GM12801 (cell line): ENCODE measurements around the gene CHPF.

Experiments used
- CTCF ChIP-seq: IDR thresholded peaks from one replicate; pipeline ENCODE4 v1.5.1; 2011; ENCODE audit warnings: control low read depth; ENCODE audit not compliant: insufficient read length; ENCODE audit errors: extremely low read depth

CHPF gene

GRCh38 chr2:219493086-219493485, 50.5 kb downstream of the CHPF start:
- TF ChIP-seq CTCF, result no peak

- TF ChIP-seq CTCF, result no peak
These were observed 51.0 kb downstream of the CHPF start for GRCh38 chr2:219492575-219492974.

GRCh38 chr2:219491278-219491963, 52.2 kb downstream of the CHPF start:
- TF ChIP-seq CTCF, result no peak

GRCh38 chr2:219490600-219491130, 52.9 kb downstream of the CHPF start:
- no peak for TF ChIP-seq CTCF

- no peak for TF ChIP-seq CTCF
These were observed 53.4 kb downstream of the CHPF start for GRCh38 chr2:219490186-219490585.

GRCh38 chr2:219489315-219489714, 54.3 kb downstream of the CHPF start:
- TF ChIP-seq CTCF, result no peak
